GM23338 (cell line): Measurements from ENCODE around the gene FHAD1.

Experiments used
- CREB1 ChIP-seq: fragments of 250-450 bp; sonication (Bioruptor Pico); IDR thresholded peaks from 2 replicates; pipeline ENCODE4 v1.5.0; 2020; ENCODE audit warnings: low read depth, mild to moderate bottlenecking, moderate library complexity
- CTCF ChIP-seq, 2 experiments: fragments of 200-600 bp in 1 of 2; sonication (generic) in 1 of 2; conservative IDR thresholded peaks; 2 replicates each; pipeline versions ENCODE4 v1.5.1 to v1.6.1; 2016 to 2017; ENCODE audit warnings: antibody characterized with exemption in 2 of 2, low read depth in 2 of 2, mild to moderate bottlenecking in 2 of 2, moderate library complexity in 1 of 2
- ETS1 ChIP-seq: IDR thresholded peaks from 2 replicates; pipeline ENCODE4 v1.6.1; 2016; ENCODE audit warnings: antibody characterized with exemption
- EZH2 ChIP-seq: fragments of 200-600 bp; sonication (generic); IDR thresholded peaks from one replicate; pipeline ENCODE4 v1.8.0; 2017; ENCODE audit warnings: antibody characterized with exemption, mild to moderate bottlenecking, low read depth; ENCODE audit not compliant: unreplicated experiment
- EZH2phosphoT487 ChIP-seq: fragments of 200-600 bp; sonication (generic); IDR thresholded peaks from one replicate; pipeline ENCODE4 v1.8.1; 2018; ENCODE audit warnings: antibody characterized with exemption; ENCODE audit not compliant: unreplicated experiment
- JUNB ChIP-seq: IDR thresholded peaks from one replicate; pipeline ENCODE4 v1.6.1; 2016; ENCODE audit warnings: antibody characterized with exemption; ENCODE audit not compliant: unreplicated experiment
- NANOG ChIP-seq: IDR thresholded peaks from 2 replicates; pipeline ENCODE4 v1.6.1; 2016; ENCODE audit warnings: antibody characterized with exemption, borderline replicate concordance
- POLR2AphosphoS5 ChIP-seq: IDR thresholded peaks from 2 replicates; pipeline ENCODE4 v1.6.1; 2016; ENCODE audit warnings: antibody characterized with exemption, low read depth
- REST ChIP-seq: IDR thresholded peaks from one replicate; pipeline ENCODE4 v1.6.1; 2018; ENCODE audit warnings: antibody characterized with exemption; ENCODE audit not compliant: unreplicated experiment
- STAT1 ChIP-seq: IDR thresholded peaks from one replicate; pipeline ENCODE4 v1.6.1; 2016; ENCODE audit warnings: antibody characterized with exemption; ENCODE audit not compliant: unreplicated experiment
- ZNF114 ChIP-seq: fragments of 250-450 bp; sonication (Bioruptor Pico); IDR thresholded peaks from 2 replicates; pipeline ENCODE4 v1.5.0; 2020; ENCODE audit warnings: mild to moderate bottlenecking, moderate library complexity
- ZNF331 ChIP-seq: fragments of 250-450 bp; sonication (Bioruptor Pico); IDR thresholded peaks from 2 replicates; pipeline ENCODE4 v1.5.0; 2020; ENCODE audit warnings: low read depth, mild to moderate bottlenecking, moderate library complexity

GRCh38 chr1:15320267-15320666 lies 73.2 kb downstream of the FHAD1 start:
- TF ChIP-seq CTCF (conservative IDR thresholded peaks at IDR 0.05; ENCODE audit: low read depth in 2 of 2) (no peak), REST (no peak), EZH2phosphoT487 (no peak), ETS1 (no peak), EZH2 (no peak), POLR2AphosphoS5 (no peak), JUNB (no peak), CREB1 (CRISPR knock-in tag) (no peak), ZNF331 (CRISPR knock-in tag) (no peak), STAT1 (no peak), NANOG (no peak), ZNF114 (CRISPR knock-in tag) (no peak)
